ENCODE measurements around the gene GMPPA. TPM values are rescaled to one million over a fixed set of nuclear protein-coding genes. Genes with fewer than 3 reads are reported as not detected.

Gene GMPPA
- total and polyA plus RNA-seq, 9 of the 15 experiments (the other 6 are each of a cell fraction or from before 2014, with no cell fraction given) = 7.0 to 101 (median 66.7) TPM

DNA sequence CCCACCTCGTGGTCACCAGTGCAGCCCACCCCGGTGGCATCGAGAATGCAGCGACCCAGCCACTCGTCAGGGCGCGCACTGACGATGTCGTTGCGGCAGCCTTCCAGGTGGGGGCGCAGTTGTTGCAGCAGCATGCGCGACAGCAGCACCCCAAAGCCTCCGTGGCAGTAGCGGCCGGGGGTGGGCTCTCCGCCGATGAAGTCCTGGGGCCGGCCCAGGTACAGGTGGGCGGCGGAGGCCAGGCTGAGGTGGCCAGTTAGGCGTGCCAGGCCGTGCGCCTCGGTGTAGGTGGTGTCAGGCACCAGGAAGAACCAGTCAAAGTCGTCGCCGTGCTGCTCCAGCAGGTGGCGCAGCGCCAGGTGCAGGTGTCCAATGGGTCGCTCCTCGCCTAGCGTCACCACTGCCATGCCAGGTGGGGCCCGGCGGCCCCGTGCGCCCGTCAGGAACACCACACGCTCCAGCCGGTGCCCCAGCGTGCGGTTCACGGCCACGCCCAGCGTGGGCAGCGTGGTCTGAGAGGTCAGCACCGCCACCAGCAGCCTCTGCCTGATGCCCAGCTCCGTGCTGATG, 43.0 kb downstream of the GMPPA start (continued):
- TF ChIP-seq, protein P1, sequence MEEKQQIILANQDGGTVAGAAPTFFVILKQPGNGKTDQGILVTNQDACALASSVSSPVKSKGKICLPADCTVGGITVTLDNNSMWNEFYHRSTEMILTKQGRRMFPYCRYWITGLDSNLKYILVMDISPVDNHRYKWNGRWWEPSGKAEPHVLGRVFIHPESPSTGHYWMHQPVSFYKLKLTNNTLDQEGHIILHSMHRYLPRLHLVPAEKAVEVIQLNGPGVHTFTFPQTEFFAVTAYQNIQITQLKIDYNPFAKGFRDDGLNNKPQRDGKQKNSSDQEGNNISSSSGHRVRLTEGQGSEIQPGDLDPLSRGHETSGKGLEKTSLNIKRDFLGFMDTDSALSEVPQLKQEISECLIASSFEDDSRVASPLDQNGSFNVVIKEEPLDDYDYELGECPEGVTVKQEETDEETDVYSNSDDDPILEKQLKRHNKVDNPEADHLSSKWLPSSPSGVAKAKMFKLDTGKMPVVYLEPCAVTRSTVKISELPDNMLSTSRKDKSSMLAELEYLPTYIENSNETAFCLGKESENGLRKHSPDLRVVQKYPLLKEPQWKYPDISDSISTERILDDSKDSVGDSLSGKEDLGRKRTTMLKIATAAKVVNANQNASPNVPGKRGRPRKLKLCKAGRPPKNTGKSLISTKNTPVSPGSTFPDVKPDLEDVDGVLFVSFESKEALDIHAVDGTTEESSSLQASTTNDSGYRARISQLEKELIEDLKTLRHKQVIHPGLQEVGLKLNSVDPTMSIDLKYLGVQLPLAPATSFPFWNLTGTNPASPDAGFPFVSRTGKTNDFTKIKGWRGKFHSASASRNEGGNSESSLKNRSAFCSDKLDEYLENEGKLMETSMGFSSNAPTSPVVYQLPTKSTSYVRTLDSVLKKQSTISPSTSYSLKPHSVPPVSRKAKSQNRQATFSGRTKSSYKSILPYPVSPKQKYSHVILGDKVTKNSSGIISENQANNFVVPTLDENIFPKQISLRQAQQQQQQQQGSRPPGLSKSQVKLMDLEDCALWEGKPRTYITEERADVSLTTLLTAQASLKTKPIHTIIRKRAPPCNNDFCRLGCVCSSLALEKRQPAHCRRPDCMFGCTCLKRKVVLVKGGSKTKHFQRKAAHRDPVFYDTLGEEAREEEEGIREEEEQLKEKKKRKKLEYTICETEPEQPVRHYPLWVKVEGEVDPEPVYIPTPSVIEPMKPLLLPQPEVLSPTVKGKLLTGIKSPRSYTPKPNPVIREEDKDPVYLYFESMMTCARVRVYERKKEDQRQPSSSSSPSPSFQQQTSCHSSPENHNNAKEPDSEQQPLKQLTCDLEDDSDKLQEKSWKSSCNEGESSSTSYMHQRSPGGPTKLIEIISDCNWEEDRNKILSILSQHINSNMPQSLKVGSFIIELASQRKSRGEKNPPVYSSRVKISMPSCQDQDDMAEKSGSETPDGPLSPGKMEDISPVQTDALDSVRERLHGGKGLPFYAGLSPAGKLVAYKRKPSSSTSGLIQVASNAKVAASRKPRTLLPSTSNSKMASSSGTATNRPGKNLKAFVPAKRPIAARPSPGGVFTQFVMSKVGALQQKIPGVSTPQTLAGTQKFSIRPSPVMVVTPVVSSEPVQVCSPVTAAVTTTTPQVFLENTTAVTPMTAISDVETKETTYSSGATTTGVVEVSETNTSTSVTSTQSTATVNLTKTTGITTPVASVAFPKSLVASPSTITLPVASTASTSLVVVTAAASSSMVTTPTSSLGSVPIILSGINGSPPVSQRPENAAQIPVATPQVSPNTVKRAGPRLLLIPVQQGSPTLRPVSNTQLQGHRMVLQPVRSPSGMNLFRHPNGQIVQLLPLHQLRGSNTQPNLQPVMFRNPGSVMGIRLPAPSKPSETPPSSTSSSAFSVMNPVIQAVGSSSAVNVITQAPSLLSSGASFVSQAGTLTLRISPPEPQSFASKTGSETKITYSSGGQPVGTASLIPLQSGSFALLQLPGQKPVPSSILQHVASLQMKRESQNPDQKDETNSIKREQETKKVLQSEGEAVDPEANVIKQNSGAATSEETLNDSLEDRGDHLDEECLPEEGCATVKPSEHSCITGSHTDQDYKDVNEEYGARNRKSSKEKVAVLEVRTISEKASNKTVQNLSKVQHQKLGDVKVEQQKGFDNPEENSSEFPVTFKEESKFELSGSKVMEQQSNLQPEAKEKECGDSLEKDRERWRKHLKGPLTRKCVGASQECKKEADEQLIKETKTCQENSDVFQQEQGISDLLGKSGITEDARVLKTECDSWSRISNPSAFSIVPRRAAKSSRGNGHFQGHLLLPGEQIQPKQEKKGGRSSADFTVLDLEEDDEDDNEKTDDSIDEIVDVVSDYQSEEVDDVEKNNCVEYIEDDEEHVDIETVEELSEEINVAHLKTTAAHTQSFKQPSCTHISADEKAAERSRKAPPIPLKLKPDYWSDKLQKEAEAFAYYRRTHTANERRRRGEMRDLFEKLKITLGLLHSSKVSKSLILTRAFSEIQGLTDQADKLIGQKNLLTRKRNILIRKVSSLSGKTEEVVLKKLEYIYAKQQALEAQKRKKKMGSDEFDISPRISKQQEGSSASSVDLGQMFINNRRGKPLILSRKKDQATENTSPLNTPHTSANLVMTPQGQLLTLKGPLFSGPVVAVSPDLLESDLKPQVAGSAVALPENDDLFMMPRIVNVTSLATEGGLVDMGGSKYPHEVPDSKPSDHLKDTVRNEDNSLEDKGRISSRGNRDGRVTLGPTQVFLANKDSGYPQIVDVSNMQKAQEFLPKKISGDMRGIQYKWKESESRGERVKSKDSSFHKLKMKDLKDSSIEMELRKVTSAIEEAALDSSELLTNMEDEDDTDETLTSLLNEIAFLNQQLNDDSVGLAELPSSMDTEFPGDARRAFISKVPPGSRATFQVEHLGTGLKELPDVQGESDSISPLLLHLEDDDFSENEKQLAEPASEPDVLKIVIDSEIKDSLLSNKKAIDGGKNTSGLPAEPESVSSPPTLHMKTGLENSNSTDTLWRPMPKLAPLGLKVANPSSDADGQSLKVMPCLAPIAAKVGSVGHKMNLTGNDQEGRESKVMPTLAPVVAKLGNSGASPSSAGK (IDR thresholded peaks at IDR 0.05) = peak; percentile 69
- TF ChIP-seq KLF1 (tag; IDR thresholded peaks at IDR 0.05) = no peak
- 0 out of 2 replicates have a peak, but pooled peaks have one; percentile 28 for TF ChIP-seq ZNF143 (CRISPR knock-in tag; IDR thresholded peaks at IDR 0.05)
- 0 out of 4 replicates have a peak, but pooled peaks of 1 of the 2 experiments have one; percentile 33 for TF ChIP-seq TEAD1 (CRISPR knock-in tag; IDR thresholded peaks at IDR 0.05)
- TF ChIP-seq, protein P2, sequence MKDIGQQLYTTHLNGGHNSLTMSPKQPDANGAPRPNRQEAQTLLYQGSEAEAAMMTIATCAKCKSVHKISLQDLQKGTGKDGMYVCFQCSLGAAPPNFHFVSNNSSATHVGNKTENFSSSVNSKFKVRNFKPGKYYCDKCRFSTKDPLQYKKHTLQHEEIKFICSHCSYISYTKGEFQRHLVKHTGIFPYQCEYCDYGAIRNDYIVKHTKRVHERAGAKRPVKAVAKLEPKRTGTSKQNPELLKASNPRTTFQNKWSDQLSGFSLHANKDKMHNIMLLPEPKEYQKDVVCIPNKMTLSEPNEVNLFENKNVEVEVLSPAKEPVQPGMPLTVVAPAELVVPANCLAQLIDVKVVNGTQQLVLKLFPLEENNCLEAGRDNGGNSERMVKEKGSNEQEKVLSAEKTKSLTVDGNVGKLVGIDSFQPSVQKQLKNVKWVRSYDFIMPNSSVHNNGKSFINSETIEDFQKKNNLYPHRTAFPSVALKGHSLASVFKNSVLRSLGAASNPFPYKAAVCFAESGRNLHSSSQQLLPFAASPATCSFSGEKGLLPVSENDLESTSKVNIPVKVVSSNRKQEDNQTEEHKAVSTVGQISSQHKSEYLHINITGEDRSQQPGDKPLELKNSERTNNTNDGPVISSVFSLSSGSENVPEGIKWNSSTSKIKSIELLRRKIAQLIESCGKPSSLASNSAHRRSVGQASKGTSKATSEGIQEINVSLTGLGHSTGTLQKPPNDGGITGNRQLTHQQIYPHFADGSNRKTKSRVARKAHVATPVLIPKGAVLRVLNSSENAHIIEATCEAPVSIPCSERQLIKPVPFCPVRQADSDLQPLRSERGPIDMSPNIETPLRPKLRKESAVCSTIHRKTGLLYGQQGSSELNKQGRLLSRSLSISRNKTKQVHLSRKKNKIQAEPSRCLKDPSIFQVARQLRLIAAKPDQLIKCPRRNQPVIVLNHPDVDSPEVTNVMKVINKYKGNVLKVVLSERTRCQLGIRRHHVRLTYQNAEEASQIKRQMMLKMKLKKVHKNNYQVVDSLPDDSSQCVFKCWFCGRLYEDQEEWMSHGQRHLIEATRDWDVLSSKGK (CRISPR knock-in tag; IDR thresholded peaks at IDR 0.05) = no peak
- TF ChIP-seq CBFB (CRISPR knock-in tag; IDR thresholded peaks at IDR 0.05) = 0 out of 2 replicates have a peak, but pooled peaks have one; percentile 31
- no peak for TF ChIP-seq CBX1 (IDR thresholded peaks at IDR 0.05; ENCODE audit: low read depth)
- peak; percentile 50 for TF ChIP-seq HMGN3 (IDR thresholded peaks at IDR 0.05; ENCODE audit: borderline replicate concordance, extremely low read depth, insufficient read length, low read depth, low read length)
- TF ChIP-seq, protein P3, sequence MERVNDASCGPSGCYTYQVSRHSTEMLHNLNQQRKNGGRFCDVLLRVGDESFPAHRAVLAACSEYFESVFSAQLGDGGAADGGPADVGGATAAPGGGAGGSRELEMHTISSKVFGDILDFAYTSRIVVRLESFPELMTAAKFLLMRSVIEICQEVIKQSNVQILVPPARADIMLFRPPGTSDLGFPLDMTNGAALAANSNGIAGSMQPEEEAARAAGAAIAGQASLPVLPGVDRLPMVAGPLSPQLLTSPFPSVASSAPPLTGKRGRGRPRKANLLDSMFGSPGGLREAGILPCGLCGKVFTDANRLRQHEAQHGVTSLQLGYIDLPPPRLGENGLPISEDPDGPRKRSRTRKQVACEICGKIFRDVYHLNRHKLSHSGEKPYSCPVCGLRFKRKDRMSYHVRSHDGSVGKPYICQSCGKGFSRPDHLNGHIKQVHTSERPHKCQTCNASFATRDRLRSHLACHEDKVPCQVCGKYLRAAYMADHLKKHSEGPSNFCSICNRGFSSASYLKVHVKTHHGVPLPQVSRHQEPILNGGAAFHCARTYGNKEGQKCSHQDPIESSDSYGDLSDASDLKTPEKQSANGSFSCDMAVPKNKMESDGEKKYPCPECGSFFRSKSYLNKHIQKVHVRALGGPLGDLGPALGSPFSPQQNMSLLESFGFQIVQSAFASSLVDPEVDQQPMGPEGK (CRISPR knock-in tag; IDR thresholded peaks at IDR 0.05; ENCODE audit: borderline replicate concordance) = no peak

Measured in K562 (cell line).